MCF 10A (cell line): ENCODE data around the gene COPS6. TPM values are rescaled to one million over a fixed set of nuclear protein-coding genes. Genes with fewer than 3 reads are reported as not detected.

ENCODE experiments used
- Bru-seq: library from RNA; stranded (reverse); fragments of 400-500 nt; gene quantifications from one replicate; lab custom pipeline; 2021; lab: Mats Ljungman, UMichigan
- BruChase-seq, 2 experiments: library from RNA; stranded (reverse); fragments of 400-500 nt; gene quantifications; one replicate each; lab custom pipeline; 2021; lab: Mats Ljungman, UMichigan
- BruUV-seq: library from RNA; stranded (reverse); fragments of 400-500 nt; replicated peaks from 2 replicates; lab custom pipeline; 2021; lab: Mats Ljungman, UMichigan
- CTCF ChIA-PET: fragments of 300-600 bp; sonication (Branson Sonifier 250); formaldehyde crosslinking; extraction: SDS; loops from one replicate; lab custom pipeline; 2021; ENCODE audit warnings: antibody characterized with exemption, inconsistent platforms; lab: Yijun Ruan, JAX
- POLR2A ChIA-PET: fragments of 300-600, 350-650 bp; sonication (Branson Sonifier 250); formaldehyde crosslinking; extraction: SDS; loops from one replicate; lab custom pipeline; 2020; ENCODE audit warnings: antibody characterized with exemption, inconsistent platforms; lab: Yijun Ruan, JAX
- DNase-seq: peaks from one replicate; pipeline ENCODE4 v3.0.0-alpha.2; 2018; ENCODE audit not compliant: unreplicated experiment
- H3K27ac Mint-ChIP-seq: one replicate; pipeline ENCODE4 v1.8.0; 2022; ENCODE audit warnings: mild to moderate bottlenecking, low read depth, mixed read lengths; ENCODE audit not compliant: unreplicated experiment
- H3K27me3 Mint-ChIP-seq: one replicate; pipeline ENCODE4 v1.8.0; 2022; ENCODE audit warnings: mixed read lengths; ENCODE audit not compliant: insufficient read depth, unreplicated experiment
- H3K36me3 Mint-ChIP-seq: one replicate; pipeline ENCODE4 v1.8.0; 2022; ENCODE audit warnings: mild to moderate bottlenecking, moderate library complexity, mixed read lengths; ENCODE audit not compliant: insufficient read depth, unreplicated experiment
- H3K4me1 Mint-ChIP-seq: one replicate; pipeline ENCODE4 v1.8.0; 2022; ENCODE audit warnings: mixed read lengths; ENCODE audit not compliant: insufficient read depth, unreplicated experiment
- H3K4me3 Mint-ChIP-seq: one replicate; pipeline ENCODE4 v1.8.0; 2022; ENCODE audit warnings: mild to moderate bottlenecking, moderate library complexity, mixed read lengths; ENCODE audit not compliant: unreplicated experiment
- H3K9me3 Mint-ChIP-seq: one replicate; pipeline ENCODE4 v1.8.0; 2022; ENCODE audit warnings: mixed read lengths; ENCODE audit not compliant: unreplicated experiment
- intact Hi-C: fragments of 100-400 bp; cut with micrococcal nuclease; formaldehyde crosslinking; loops from 2 replicates; pipeline ENCODE4 v1.14.1; 2022
- long read RNA-seq: library from polyadenylated mRNA; stranded (forward); transcript quantifications from one replicate; pipeline ENCODE4 v2.0.0, GENCODE V29; 2022
- total RNA-seq: library from RNA; stranded (reverse); gene quantifications from 2 replicates; pipeline ENCODE4 v1.2.3, GENCODE V29; 2022
- TF ChIP-seq, protein P1 (sequence below): fragments of 200-600 bp; IDR thresholded peaks from one replicate; pipeline ENCODE4 v1.8.0; 2022; ENCODE audit warnings: antibody characterized with exemption, mild to moderate bottlenecking; ENCODE audit not compliant: unreplicated experiment

The COPS6 gene
- total RNA-seq (85.2 and 103 TPM in 2 replicates), Bru-seq, nascent RNA (percentile 77 among the genes with signal in this experiment), BruChase-seq, experiment 1, labeled RNA remaining after a 6-hour chase (percentile 91 among the genes with signal in this experiment), BruChase-seq, experiment 2, labeled RNA remaining after a 2-hour chase (percentile 82 among the genes with signal in this experiment)
- long read RNA-seq, transcript COPS6-202 (10 exons, 1,107 nt) = minor isoform, 7 of 358 reads
- long read RNA-seq, transcript COPS6-201 (10 exons, 1,432 nt) = major isoform, 328 of 358 reads
- long read RNA-seq, partial matches to known transcripts = 6 of 358 reads
- long read RNA-seq, other reads (novel, unspliced or antisense) = 17 of 358 reads

DNA sequence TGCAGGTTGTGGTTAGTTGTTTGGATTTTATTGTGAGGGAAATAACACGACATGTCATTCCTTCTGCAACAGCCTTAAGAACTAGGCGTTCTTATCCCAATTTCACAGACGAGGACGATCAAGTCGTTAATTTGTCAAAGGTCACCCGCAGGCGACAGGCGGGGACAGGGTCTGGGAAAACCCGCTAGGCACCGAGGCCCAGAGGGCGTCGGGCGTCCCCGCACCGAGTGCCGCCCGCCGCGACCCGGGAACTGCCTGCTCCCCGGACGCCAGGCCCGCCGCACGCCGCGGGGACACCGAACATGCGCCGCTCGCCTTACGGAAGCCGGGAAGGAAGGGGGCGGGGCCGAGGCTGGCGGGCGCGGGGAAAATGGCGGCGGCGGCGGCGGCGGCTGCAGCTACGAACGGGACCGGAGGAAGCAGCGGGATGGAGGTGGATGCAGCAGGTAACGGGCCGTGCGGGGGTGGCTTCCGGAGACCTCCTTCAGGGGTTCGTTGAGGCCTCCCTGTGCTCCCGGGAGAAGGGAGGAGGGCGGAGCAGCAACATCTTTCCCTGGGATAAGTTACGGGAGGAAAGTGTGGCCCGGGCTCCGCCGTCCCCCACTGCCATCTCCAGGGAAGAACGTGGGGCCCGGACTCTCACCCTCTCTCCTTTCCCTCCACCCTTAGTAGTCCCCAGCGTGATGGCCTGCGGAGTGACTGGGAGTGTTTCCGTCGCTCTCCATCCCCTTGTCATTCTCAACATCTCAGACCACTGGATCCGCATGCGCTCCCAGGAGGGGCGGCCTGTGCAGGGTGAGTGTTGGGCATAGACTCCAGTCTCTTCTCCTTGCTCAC, at the start of gene COPS6:
Gene COPS6 (plus strand): TSS at position 349 of the 837 bp plus-strand sequence. CDS start 22 bp downstream, at position 371.
- BruUV-seq = no TSS peak
- Mint-ChIP-seq H3K4me1 (peaks cover 18% of the 10 kb centered on the region), H3K27me3 (no peaks in the 10 kb centered on the region), H3K9me3 (no peaks in the 10 kb centered on the region), H3K36me3 (peaks cover 51% of the 10 kb centered on the region), H3K27ac (peak within 1 kb of the TSS; percentile 76), H3K4me3 (peak within 1 kb of the TSS; percentile 92)
- intact Hi-C loops = loop anchor here (1.0 to 10.0 kb wide), 2 partner anchors 11 to 174 kb away; partner anchors contain the start of gene TRIM4
- DNase-seq = peak; percentile 72
- ChIA-PET CTCF (interaction anchor here (0.6 to 1.2 kb wide), 4 partner anchors 37 to 100 kb away, joined by 3 to 5 read pairs (median 3); no protein-coding TSS in a partner anchor), POLR2A (interaction anchor here (0.6 to 3.7 kb wide), 16 partner anchors 8 to 651 kb away, joined by 3 to 92 read pairs (median 4); partner anchors contain the start of genes AP4M1, LAMTOR4, MCM7 and PTCD1)
- TF ChIP-seq, protein P1, sequence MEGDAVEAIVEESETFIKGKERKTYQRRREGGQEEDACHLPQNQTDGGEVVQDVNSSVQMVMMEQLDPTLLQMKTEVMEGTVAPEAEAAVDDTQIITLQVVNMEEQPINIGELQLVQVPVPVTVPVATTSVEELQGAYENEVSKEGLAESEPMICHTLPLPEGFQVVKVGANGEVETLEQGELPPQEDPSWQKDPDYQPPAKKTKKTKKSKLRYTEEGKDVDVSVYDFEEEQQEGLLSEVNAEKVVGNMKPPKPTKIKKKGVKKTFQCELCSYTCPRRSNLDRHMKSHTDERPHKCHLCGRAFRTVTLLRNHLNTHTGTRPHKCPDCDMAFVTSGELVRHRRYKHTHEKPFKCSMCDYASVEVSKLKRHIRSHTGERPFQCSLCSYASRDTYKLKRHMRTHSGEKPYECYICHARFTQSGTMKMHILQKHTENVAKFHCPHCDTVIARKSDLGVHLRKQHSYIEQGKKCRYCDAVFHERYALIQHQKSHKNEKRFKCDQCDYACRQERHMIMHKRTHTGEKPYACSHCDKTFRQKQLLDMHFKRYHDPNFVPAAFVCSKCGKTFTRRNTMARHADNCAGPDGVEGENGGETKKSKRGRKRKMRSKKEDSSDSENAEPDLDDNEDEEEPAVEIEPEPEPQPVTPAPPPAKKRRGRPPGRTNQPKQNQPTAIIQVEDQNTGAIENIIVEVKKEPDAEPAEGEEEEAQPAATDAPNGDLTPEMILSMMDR = no peak

- BruUV-seq = no TSS peak
- intact Hi-C loops = no loop called here
Measured at GRCh38 chr7:100040575-100040974, 48.2 kb upstream of the COPS6 start.

GRCh38 chr7:100044718-100045117, 44.1 kb upstream of the COPS6 start:
- H3K9me3 Mint-ChIP-seq = no peaks in the 10 kb centered on the region
- no peaks in the 10 kb centered on the region for H3K36me3 Mint-ChIP-seq
- H3K27me3 Mint-ChIP-seq = no peaks in the 10 kb centered on the region
- peak; percentile 54 for DNase-seq
- no peak overlapping the region for H3K27ac Mint-ChIP-seq
- BruUV-seq = no TSS peak
- intact Hi-C loops = no loop called here
- H3K4me3 Mint-ChIP-seq = no peak overlapping the region
- ChIA-PET CTCF (interaction anchor here (0.7 to 1.2 kb wide), 2 partner anchors 12 to 42 kb away, joined by 3 to 5 read pairs; no protein-coding TSS in a partner anchor), POLR2A (interaction anchor here (0.6 to 1.1 kb wide), 4 partner anchors 9 to 73 kb away, joined by 3 to 5 read pairs (median 4); partner anchors contain the start of gene ZKSCAN1)
- TF ChIP-seq, protein P1 = no peak
- peaks cover 5% of the 10 kb centered on the region for H3K4me1 Mint-ChIP-seq

More at GRCh38 chr7:100040575-100040974, 48.2 kb upstream of the COPS6 start:
- Mint-ChIP-seq H3K4me3 (no peak overlapping the region), H3K27me3 (no peaks in the 10 kb centered on the region), H3K4me1 (peaks cover 5% of the 10 kb centered on the region), H3K27ac (no peak overlapping the region), H3K9me3 (no peaks in the 10 kb centered on the region), H3K36me3 (peaks cover 14% of the 10 kb centered on the region)
- TF ChIP-seq, protein P1 = no peak
- DNase-seq = no peak
- ChIA-PET CTCF (interaction anchor here (1.0 kb wide), 1 partner anchor 25 kb away, joined by 3 read pairs; the partner anchor contains the start of gene ZKSCAN1), POLR2A (interaction anchor here (1.2 kb wide), 1 partner anchor 11 kb away, joined by 4 read pairs; no protein-coding TSS in a partner anchor)
